Subcutaneous adipose tissue (tissue), 4 donors: ENCODE measurements around the gene PDE6B. TPM values are rescaled to one million over a fixed set of nuclear protein-coding genes. Genes with fewer than 3 reads are reported as not detected.

Experiments used
- total RNA-seq, 4 donors: library from RNA; depleted of rRNA; stranded (reverse); fragments of >200 nt; gene quantifications; one replicate each; pipeline ENCODE4 v1.1.0, GENCODE V29; 2016
- TF ChIP-seq, protein P1 (sequence below): fragments of 450-650 bp; IDR thresholded peaks from one replicate; pipeline ENCODE4 v1.5.1; 2016; ENCODE audit warnings: low read depth, mild to moderate bottlenecking, control low read depth, antibody characterized with exemption, moderate library complexity

PDE6B gene
- total RNA-seq, 4 donors from 2014 or later = 2.0 to 5.9 (median 3.8) TPM; not detected in 1

DNA sequence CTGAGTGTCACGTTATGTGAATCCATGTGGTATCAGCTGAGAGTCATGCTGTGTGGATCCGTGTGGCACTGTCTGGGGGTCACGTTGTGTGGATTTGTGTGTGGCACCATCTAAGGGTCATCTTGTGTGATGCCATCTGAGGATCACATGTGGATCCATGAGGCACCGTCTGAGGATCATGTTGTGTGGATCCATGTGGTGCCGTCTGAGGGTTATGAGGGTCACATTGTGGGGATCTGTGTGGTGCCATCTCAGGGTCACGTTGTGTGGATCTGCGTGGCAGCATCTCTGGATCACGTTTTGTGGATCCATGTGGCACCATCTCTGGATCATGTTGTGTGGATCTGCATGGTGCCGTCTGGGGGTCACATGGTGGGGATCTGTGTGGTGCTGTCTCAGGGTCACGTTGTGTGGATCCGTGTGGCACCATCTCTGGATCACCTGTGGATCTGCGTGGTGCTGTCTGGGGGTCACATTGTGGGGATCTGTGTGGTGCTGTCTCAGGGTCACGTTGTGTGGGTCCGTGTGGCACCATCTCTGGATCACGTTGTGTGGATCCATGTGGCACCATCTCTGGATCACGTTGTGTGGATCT is 6.9 kb downstream of the PDE6B start:
- TF ChIP-seq, protein P1, sequence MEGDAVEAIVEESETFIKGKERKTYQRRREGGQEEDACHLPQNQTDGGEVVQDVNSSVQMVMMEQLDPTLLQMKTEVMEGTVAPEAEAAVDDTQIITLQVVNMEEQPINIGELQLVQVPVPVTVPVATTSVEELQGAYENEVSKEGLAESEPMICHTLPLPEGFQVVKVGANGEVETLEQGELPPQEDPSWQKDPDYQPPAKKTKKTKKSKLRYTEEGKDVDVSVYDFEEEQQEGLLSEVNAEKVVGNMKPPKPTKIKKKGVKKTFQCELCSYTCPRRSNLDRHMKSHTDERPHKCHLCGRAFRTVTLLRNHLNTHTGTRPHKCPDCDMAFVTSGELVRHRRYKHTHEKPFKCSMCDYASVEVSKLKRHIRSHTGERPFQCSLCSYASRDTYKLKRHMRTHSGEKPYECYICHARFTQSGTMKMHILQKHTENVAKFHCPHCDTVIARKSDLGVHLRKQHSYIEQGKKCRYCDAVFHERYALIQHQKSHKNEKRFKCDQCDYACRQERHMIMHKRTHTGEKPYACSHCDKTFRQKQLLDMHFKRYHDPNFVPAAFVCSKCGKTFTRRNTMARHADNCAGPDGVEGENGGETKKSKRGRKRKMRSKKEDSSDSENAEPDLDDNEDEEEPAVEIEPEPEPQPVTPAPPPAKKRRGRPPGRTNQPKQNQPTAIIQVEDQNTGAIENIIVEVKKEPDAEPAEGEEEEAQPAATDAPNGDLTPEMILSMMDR = no peak

DNA sequence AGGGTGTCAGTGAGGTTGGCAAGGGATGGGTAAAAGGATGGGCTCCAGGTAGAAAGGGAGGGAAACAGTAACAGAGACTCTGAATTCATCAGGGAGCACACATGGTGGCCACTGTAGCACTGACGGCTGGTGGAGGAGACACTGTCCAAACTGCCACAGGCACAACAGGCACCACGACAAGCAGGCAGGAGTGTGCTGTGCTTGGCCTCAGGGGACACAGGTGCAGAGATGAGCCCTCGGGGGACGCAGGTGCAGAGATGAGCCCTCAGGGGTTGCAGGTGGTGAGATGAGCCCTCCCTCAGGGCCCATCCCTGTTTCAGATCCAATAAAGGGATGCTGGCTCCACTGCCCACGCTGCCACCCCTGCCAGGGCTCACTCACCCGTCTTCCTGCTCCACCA is 7.6 kb downstream of the PDE6B start:
- TF ChIP-seq, protein P1 = no peak

DNA sequence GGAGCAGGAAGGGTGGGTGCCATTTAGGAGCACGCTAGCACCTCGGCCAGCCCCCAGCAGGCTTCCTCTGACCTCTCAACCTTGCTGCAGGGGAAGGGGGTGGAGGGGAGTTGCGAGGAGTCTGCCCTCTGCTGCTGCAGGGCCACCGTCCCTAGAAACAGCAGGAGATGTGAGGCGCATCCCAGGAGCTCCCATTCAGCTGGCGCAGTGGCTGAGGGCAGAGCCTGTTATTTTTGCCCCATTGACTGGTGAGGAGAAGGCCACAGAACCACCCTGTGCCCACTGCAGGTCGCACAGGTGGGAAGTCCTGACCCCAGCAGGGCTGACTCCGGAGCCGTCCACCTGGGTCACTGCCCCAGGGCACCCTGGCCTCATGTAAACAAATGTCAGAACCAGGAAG is 8.0 kb downstream of the PDE6B start:
- TF ChIP-seq, protein P1 = no peak

DNA sequence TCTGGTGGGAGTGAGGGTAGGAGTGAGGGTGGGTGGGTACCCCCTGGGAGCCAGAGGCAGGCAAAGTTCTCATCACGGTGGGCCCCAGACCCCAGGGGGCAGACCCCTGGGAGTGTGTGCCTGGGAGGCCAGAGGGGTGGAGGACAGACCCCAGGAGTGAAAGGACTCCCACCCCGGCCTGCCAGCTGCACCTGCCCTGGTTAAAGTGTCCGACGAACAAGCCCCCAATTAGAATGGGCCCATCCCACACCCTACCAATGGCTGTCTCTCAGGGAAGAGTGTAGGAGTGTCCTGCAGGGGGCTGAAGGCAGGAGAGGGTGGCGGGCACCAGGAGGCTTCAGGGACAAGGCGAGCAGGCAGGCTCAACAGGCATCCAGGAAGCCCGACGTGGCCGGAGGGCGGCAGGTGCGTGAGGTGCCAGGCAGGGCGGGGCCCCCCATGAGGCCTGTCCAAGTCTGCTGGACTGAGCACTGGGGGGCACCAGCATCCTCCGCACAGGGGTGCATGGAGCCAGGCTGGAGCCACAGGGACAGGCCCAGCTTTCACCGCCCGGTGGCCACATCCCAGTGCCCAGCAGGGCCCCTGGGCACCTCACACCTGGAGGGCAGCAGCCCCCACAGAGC is 8.7 kb downstream of the PDE6B start:
- TF ChIP-seq, protein P1 = no peak

DNA sequence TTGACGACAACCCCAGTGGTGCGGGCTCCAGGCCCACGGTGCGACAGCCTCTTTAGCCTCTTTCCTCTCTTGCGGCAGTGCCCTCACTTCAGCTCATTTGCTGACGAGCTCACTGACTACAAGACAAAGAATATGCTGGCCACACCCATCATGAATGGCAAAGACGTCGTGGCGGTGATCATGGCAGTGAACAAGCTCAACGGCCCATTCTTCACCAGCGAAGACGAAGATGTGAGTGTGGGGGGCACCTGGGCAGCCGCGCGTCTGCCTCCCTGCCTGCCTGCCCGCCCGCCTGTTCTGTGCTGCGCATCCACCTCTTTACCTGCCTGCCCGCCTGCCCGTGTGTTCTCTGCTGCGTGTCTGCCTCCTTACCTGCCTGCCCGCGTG is 9.2 kb downstream of the PDE6B start:
- TF ChIP-seq, protein P1 = no peak

DNA sequence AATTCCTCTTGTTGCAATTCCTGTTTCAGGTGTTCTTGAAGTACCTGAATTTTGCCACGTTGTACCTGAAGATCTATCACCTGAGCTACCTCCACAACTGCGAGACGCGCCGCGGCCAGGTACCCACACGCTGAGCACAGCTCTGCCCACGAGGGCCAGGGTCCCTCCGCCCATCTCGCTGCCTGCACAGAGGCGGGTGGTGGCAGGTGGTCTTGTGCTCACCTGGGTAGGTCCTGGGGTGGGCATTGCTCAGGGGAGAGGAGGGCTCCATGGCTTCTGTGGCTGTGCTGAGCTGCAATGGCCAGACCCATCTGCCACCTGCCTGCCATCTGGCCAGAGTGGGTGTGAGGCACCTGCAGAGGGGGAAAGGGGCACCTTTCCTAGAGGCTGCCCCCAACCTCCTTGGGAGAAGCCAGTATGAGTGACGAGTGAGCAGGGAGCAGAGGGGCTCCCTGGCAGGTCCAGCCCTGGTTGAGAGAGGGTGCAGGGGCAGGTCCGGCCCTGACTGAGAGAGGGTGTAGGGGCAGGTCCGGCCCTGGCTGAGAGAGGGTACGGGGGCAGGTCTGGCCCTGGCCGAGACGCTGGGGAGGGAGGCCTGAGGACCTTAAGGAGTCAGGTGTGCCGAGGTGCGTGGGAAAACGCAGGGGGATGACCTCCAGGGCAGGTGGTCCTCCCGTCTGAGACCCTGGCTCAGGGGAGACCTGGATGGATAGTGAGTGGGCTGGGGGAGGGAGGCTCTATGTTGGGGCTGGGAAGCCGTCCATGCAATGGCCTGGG is 10.7 kb downstream of the PDE6B start:
- TF ChIP-seq, protein P1 = no peak

DNA sequence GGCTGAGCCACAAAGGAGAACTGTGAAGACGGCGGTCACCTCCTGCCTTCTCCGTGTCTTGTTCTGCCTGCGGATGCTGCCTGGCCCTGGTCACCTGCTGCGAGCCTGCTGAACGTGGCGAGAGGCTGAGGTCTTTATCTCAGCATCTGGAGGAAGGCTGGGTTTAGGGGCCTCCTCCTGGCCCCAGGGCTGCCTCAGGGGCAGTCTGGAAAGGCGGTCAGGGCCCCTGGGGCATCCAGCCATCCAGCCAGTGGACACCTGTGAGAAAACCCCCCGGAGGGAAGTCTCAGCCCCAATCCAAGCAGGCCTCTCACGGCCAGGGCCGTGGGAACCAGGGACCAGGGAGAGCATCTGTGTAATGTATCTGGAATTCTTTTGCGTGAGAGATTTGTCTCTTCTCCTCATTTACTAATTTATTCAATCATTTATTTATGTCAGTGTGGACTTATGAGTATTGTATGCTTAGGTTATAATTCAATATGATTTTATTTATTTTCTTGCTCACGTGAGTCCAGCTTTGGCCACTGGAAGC is 11.3 kb downstream of the PDE6B start:
- TF ChIP-seq, protein P1 = no peak
